NT2/D1 (cell line): ENCODE data around the gene KIFC3.
A peak's percentile ranks its signal among the peaks of the same experiment; 100 is the strongest.

Experiments used
- DNase-seq: peaks from one replicate; pipeline ENCODE4 v3.0.0-alpha.2; 2011; ENCODE audit warnings: low read depth, low spot score
- H3K27me3 ChIP-seq: 2 replicates; pipeline ENCODE4 v1.6.0; 2011; ENCODE audit warnings: mild to moderate bottlenecking; ENCODE audit not compliant: insufficient read length, insufficient read depth
- H3K36me3 ChIP-seq: 2 replicates; pipeline ENCODE4 v1.6.1; 2011; ENCODE audit warnings: mild to moderate bottlenecking, low read length, mixed read lengths; ENCODE audit not compliant: insufficient read depth, insufficient read length
- H3K4me1 ChIP-seq: 2 replicates; pipeline ENCODE4 v1.5.1; 2011; ENCODE audit not compliant: insufficient read depth, insufficient read length
- H3K4me3 ChIP-seq: 2 replicates; pipeline ENCODE4 v1.5.1; 2011; ENCODE audit warnings: low read depth; ENCODE audit not compliant: insufficient read length
- H3K9ac ChIP-seq: 2 replicates; pipeline ENCODE4 v1.6.0; 2011; ENCODE audit warnings: low read depth; ENCODE audit not compliant: insufficient read length
- H3K9me3 ChIP-seq: 2 replicates; pipeline ENCODE4 v1.5.1; 2011; ENCODE audit warnings: mild to moderate bottlenecking, low read length; ENCODE audit not compliant: insufficient read depth
- SUZ12 ChIP-seq: IDR thresholded peaks from 2 replicates; pipeline ENCODE4 v1.6.1; 2011; ENCODE audit not compliant: insufficient read length, insufficient read depth; ENCODE audit errors: extremely low read depth
- YY1 ChIP-seq: IDR thresholded peaks from 2 replicates; pipeline ENCODE4 v1.6.1; 2011; ENCODE audit not compliant: insufficient read length, insufficient read depth
- ZNF274 ChIP-seq: IDR thresholded peaks from 2 replicates; pipeline ENCODE4 v1.6.1; 2011; ENCODE audit warnings: mild to moderate bottlenecking, low read depth, low read length

KIFC3 gene

DNA sequence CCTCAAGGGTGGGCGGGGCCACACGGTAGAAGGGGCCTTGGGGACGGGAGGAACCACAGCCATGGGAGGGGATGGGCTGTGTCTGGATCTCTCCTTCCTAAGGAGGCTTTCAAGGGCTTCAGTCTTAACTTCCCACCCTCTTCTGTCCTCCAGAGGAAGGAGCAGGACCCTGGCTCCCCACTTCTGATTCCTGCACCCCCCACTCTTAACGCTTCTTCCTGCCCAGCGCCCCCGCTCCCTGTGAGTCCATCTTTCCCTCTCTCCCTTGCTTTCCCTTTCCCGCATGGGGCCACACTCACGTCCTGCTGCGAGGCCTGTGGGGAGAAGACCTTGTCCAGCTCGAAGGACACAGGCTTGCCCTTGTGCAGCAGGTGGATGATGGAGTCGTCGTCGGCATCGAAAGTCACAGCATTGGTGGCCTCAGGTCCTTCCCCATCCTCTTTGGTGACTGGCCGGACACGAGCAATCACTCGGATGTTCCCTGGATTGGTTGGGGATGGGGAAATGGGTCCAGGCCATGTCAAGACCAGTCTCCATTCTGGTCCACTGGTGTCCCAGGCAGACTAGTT lies 37.0 kb downstream of the KIFC3 start:
- Histone ChIP-seq H3K4me3 (no peak overlapping the region), H3K27me3 (no peaks in the 10 kb centered on the region), H3K4me1 (peaks cover 17% of the 10 kb centered on the region), H3K36me3 (peaks cover 76% of the 10 kb centered on the region), H3K9ac (no peak overlapping the region), H3K9me3 (no peaks in the 10 kb centered on the region)
- no peak for DNase-seq
- TF ChIP-seq YY1 (no peak), ZNF274 (no peak)

DNA sequence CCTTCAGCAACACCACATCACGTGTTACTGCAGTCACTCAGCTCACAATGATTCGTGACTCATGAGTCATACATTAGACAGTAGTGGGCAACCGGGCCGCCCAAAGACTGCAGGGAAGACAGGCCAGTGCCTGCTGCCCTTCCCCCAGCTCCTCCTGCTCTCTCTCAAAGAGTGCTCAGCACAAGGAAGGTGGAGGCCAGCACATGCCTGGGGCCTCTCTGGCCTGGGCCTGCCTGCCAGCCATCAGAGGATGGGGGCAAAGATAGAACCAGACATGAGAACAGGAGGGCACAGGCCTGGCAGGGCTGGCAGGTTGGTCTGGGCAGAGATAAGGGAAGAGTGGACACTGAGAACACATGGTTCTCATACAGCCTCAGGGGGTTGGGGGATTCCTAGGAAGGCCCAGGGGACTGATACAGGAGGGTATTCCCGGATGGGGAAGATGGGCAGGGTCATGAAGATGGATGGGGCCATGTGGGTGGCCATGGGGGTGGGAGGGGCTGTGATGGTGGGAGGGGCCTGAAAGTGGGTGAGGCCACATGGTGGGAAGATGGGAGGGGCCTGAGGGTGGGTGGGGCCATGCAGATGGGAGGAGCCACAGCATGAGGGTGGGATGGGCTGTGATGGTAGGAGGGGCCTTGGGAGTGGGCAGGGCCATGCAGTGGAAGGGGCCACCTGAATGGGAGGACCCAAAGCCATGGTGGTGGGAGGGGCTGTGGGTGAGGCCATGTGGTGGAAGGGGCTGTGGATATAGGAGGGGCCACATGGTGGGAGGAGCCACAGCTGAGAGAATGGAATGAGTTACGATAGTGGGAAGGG lies 37.7 kb downstream of the KIFC3 start:
- Histone ChIP-seq H3K27me3 (no peaks in the 10 kb centered on the region), H3K4me3 (no peak overlapping the region), H3K4me1 (peaks cover 24% of the 10 kb centered on the region), H3K36me3 (peaks cover 76% of the 10 kb centered on the region), H3K9me3 (no peaks in the 10 kb centered on the region), H3K9ac (no peak overlapping the region)
- TF ChIP-seq YY1 = no peak
- no peak for TF ChIP-seq ZNF274
- TF ChIP-seq SUZ12 = no peak
- peak; percentile 57 for DNase-seq

- no peak for DNase-seq
- no peak overlapping the region for H3K4me3 ChIP-seq
- peaks cover 78% of the 10 kb centered on the region for H3K36me3 ChIP-seq
- TF ChIP-seq SUZ12 (no peak), ZNF274 (no peak), YY1 (no peak)
- H3K9me3 ChIP-seq = no peaks in the 10 kb centered on the region
- H3K4me1 ChIP-seq = peaks cover 29% of the 10 kb centered on the region
- H3K9ac ChIP-seq = no peak overlapping the region
- no peaks in the 10 kb centered on the region for H3K27me3 ChIP-seq
Measured at GRCh38 chr16:57764006-57764340, 38.3 kb downstream of the KIFC3 start.

DNA sequence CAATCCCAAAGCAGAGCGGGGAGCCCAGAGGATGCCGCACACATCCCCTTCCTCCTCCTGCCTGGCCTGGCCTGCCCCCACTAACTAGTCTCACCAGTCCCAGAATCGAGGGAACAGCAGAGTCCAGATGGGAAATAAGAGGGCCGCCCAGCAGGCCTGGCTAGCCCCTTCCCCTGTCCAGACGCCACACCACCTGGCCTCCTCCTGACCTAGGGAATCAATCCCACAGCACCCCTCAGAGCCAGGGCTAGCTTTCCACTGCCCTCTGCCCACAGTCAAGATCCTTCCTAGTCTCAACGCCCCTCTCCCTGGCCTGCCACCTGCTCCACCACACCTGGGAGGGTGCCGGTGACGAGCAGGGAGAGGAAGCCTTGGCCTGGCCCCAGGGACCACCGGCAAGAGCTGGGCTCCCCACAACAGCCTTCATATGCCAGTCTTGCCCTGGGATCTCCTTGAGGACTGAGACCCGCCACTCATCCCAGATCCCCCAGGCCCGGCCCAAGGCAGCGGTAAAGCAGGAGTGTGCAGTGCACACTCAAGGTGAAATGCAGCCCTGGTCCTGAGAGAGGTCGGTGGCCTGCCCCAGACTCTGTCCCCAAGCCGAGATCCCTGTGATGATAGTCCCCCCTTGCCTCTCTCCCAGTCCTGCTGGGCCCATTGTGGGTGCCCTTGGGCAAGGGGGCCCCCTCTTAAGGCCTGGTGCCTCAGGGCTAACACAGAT lies 38.8 kb downstream of the KIFC3 start:
- Histone ChIP-seq H3K9ac (no peak overlapping the region), H3K4me3 (no peak overlapping the region), H3K9me3 (no peaks in the 10 kb centered on the region), H3K36me3 (peaks cover 80% of the 10 kb centered on the region), H3K4me1 (peaks cover 34% of the 10 kb centered on the region), H3K27me3 (no peaks in the 10 kb centered on the region)
- DNase-seq = no peak
- TF ChIP-seq YY1 (no peak), ZNF274 (no peak), SUZ12 (no peak)

DNA sequence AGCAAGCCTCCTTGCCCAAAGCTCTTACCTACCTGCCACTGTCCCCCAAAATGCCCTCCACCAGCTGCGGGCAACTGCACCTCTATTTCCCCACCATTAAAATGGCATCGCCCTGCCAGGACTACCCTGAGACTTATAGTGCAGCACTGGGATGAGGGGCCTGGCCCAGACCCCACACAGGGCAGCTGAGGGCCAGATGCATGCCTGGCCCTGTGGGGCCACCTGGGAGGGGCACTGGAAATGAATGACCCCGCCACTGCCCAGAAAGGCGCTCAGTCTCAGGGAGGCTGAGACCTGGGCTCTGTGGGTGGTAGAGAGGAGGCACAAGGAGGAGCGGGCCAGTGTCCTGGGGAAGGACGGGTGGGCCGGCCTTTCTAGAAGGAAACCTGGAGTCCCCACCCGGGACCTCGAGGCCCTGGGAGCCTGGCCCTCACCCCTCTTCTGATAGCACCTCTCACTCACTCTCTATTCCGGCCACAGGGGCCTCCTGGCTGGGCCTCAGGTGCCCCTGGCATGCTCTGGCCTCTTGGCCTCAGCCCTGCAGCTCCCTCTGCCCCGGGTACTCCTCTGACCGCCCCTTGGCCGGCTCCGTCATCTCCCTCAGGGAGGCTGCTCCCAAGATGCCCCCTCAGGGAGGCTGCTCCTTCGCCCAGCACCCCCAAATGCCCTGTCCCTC lies 39.8 kb downstream of the KIFC3 start:
- peaks cover 37% of the 10 kb centered on the region for H3K4me1 ChIP-seq
- H3K4me3 ChIP-seq = no peak overlapping the region
- DNase-seq = no peak
- TF ChIP-seq YY1 (no peak), SUZ12 (no peak), ZNF274 (no peak)
- no peak overlapping the region for H3K9ac ChIP-seq
- H3K9me3 ChIP-seq = no peaks in the 10 kb centered on the region
- no peaks in the 10 kb centered on the region for H3K27me3 ChIP-seq
- peaks cover 82% of the 10 kb centered on the region for H3K36me3 ChIP-seq

DNA sequence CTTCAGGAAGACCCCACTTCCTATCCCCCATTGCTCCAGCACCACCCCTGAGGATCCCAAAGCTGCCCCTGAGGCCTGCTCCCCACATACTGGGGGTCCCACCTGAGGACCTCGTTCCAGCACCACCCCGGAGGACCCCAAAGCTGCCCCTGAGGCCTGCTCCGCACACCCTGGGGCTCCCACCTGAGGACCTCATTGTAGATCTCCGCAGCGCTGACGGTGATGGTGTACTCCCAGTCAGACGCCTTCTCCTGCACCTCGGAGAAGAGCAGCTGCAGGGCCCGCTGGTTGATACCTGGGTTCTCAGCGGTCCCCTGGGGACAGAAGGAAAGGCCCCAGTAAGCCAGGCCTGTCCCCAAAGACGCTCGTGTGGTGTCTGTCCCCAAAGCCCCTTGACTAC lies 40.3 kb downstream of the KIFC3 start:
- H3K36me3 ChIP-seq = peaks cover 81% of the 10 kb centered on the region

GRCh38 chr16:57761301-57761700 lies 41.0 kb downstream of the KIFC3 start:
- Histone ChIP-seq H3K4me1 (peaks cover 41% of the 10 kb centered on the region), H3K9ac (no peak overlapping the region), H3K36me3 (peaks cover 81% of the 10 kb centered on the region), H3K4me3 (no peak overlapping the region), H3K27me3 (no peaks in the 10 kb centered on the region), H3K9me3 (no peaks in the 10 kb centered on the region)
- DNase-seq = no peak
- TF ChIP-seq SUZ12 = no peak
- no peak for TF ChIP-seq ZNF274
- no peak for TF ChIP-seq YY1

More for the DNA sequence above, 40.3 kb downstream of the KIFC3 start:
- H3K4me3 ChIP-seq = no peak overlapping the region
- H3K27me3 ChIP-seq = no peaks in the 10 kb centered on the region
- H3K9me3 ChIP-seq = no peaks in the 10 kb centered on the region
- H3K4me1 ChIP-seq = peaks cover 37% of the 10 kb centered on the region
- TF ChIP-seq ZNF274 (no peak), YY1 (no peak), SUZ12 (no peak)
- no peak for DNase-seq
- no peak overlapping the region for H3K9ac ChIP-seq
